Thyroid gland (tissue), 4 donors: ENCODE results near the gene TBCC.

ENCODE experiments used
- CTCF ChIP-seq, 6 experiments: fragments of 200-600 bp in 3 of 6; fragments of 450-650 bp in 3 of 6; sonication (generic) in 3 of 6; IDR thresholded peaks; one replicate each; pipeline ENCODE4 v1.5.1; 2016 to 2019; ENCODE audit warnings: antibody characterized with exemption in 6 of 6, mild to moderate bottlenecking in 2 of 6, inconsistent platforms in 1 of 6, moderate library complexity in 1 of 6
- POLR2A ChIP-seq, 2 donors: fragments of 450-650 bp; IDR thresholded peaks; one replicate each; pipeline ENCODE4 v1.6.1; 2017; ENCODE audit warnings: antibody characterized with exemption in 2 of 2, mild to moderate bottlenecking in 2 of 2, moderate library complexity in 1 of 2

GRCh38 chr6:42694586-42694985 is 51.3 kb downstream of the TBCC start:
- TF ChIP-seq CTCF (IDR thresholded peaks at IDR 0.05) (no peak), POLR2A (IDR thresholded peaks at IDR 0.05) (no peak)
